Transverse colon (tissue), 4 donors: ENCODE results near the gene TEKT1. TPM values are rescaled to one million over a fixed set of nuclear protein-coding genes. Genes with fewer than 3 reads are reported as not detected.
"Not testable (repeated sequence)": the region's sequence is repeated elsewhere in the genome, so short reads cannot be mapped to it uniquely, and the experiment has no call there.

Experiments used
- DNase-seq: peaks from one replicate; pipeline ENCODE4 v3.0.0-alpha.2; 2019
- H3K27ac ChIP-seq, 4 donors: fragments of 200-600 bp; sonication (generic); 2 replicates each; pipeline ENCODE4 v1.5.1; 2016 to 2018; ENCODE audit warnings: inconsistent platforms in 4 of 4
- H3K27me3 ChIP-seq: fragments of 200-600 bp; sonication (generic); 2 replicates; pipeline ENCODE4 v1.5.1; 2017; ENCODE audit warnings: inconsistent platforms
- H3K36me3 ChIP-seq, 4 donors: fragments of 200-600 bp; sonication (generic); 2 replicates each; pipeline ENCODE4 v1.5.1; 2017 to 2019; ENCODE audit warnings: inconsistent platforms in 4 of 4
- H3K4me1 ChIP-seq, 4 donors: fragments of 200-600 bp; sonication (generic); 2 replicates each; pipeline ENCODE4 v1.5.1; 2017 to 2020; ENCODE audit warnings: inconsistent platforms in 4 of 4
- H3K4me3 ChIP-seq, 4 donors: fragments of 200-600 bp; sonication (generic); 1 replicate in 1 of 4; 2 replicates in 3 of 4; pipeline versions ENCODE4 v1.5.1 to v1.6.1; 2017 to 2019; ENCODE audit warnings: inconsistent platforms in 4 of 4
- H3K9me3 ChIP-seq, 2 donors: fragments of 200-600 bp; sonication (generic); 2 replicates each; pipeline ENCODE4 v1.5.1; 2017 to 2019; ENCODE audit warnings: inconsistent platforms in 2 of 2
- EP300 ChIP-seq: sonication (generic); formaldehyde crosslinking; IDR thresholded peaks from one replicate; pipeline ENCODE4 v1.6.1; 2017; ENCODE audit warnings: antibody characterized with exemption, low read depth
- POLR2A ChIP-seq: fragments of 450-650 bp; IDR thresholded peaks from one replicate; pipeline ENCODE4 v1.6.1; 2016; ENCODE audit warnings: antibody characterized with exemption, mild to moderate bottlenecking, moderate library complexity
- POLR2AphosphoS5 ChIP-seq, 3 donors: sonication (generic); formaldehyde crosslinking; IDR thresholded peaks; one replicate each; pipeline ENCODE4 v1.6.1; 2016; ENCODE audit warnings: antibody characterized with exemption in 3 of 3
- WGBS, 2 donors: methylation state at CpG; one replicate each; pipeline ENCODE4 v1.1.5; 2018; ENCODE audit warnings: low coverage in 1 of 2; 5-methylcytosine and 5-hydroxymethylcytosine counted together
- in situ Hi-C, 4 donors: fragments of 200-750 bp; cut with MboI; loops; one replicate each; pipeline versions ENCODE4 v1.15.0 to v1.15.1; 2017; ENCODE audit warnings: low sequenced_read_pairs in 3 of 4, low pct_ligation_motif_present in 1 of 4, low pct_unique_long_range_greater_than_20kb in 1 of 4
- intact Hi-C: fragments of 100-400 bp; cut with DNase I; formaldehyde crosslinking; loops from one replicate; pipeline ENCODE4 v1.15.1; 2023; ENCODE audit warnings: low total_unique reads
- total RNA-seq, 4 donors: library from RNA; depleted of rRNA; stranded (reverse); fragments of >200 nt; gene quantifications; one replicate each; pipeline ENCODE4 v1.1.0, GENCODE V29; 2016
- TF ChIP-seq, protein P1 (sequence below), 5 experiments: fragments of 200-600 bp in 3 of 5; fragments of 450-650 bp in 2 of 5; sonication (generic) in 3 of 5; IDR thresholded peaks; 1 replicate in 2 of 5; 2 replicates in 3 of 5; pipeline ENCODE4 v1.5.1; 2016 to 2017; ENCODE audit warnings: antibody characterized with exemption in 5 of 5, inconsistent platforms in 3 of 5, mild to moderate bottlenecking in 2 of 5, moderate library complexity in 1 of 5

TEKT1 gene
- total RNA-seq, 4 donors from 2014 or later, result not detected

DNA sequence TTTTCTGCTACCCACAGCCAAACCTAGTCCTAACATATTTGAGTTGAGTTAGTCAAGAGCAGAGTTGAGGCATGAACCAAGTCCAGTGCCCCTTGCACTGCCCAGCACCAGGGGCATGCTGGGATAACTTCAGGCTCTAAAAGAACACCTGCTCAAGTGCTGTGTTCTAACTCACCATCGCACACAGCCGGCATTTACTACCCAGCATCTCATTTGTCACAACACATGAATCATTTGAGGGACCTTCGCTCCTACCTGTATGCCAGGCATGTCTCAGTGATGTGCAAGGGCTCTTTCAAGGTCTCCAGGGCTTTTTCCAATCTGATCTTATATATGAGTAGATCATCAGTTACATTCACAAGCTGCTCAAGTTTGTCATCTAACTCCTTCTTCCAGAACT is 12.6 kb downstream of the TEKT1 start:
- no peak overlapping the region for H3K4me3 ChIP-seq
- H3K9me3 ChIP-seq, result no peaks in the 10 kb centered on the region
- no peak overlapping the region for H3K27ac ChIP-seq
- WGBS, 2 donors, result 87 to 90% methylated on average over 3 of the region's 3 CpGs
- H3K4me1 ChIP-seq, result no peaks in the 10 kb centered on the region
- no peaks in the 10 kb centered on the region for H3K36me3 ChIP-seq
- no peak for TF ChIP-seq EP300
- TF ChIP-seq POLR2A, result no peak
- TF ChIP-seq POLR2AphosphoS5 (IDR thresholded peaks at IDR 0.05), result no peak
- TF ChIP-seq, protein P1, sequence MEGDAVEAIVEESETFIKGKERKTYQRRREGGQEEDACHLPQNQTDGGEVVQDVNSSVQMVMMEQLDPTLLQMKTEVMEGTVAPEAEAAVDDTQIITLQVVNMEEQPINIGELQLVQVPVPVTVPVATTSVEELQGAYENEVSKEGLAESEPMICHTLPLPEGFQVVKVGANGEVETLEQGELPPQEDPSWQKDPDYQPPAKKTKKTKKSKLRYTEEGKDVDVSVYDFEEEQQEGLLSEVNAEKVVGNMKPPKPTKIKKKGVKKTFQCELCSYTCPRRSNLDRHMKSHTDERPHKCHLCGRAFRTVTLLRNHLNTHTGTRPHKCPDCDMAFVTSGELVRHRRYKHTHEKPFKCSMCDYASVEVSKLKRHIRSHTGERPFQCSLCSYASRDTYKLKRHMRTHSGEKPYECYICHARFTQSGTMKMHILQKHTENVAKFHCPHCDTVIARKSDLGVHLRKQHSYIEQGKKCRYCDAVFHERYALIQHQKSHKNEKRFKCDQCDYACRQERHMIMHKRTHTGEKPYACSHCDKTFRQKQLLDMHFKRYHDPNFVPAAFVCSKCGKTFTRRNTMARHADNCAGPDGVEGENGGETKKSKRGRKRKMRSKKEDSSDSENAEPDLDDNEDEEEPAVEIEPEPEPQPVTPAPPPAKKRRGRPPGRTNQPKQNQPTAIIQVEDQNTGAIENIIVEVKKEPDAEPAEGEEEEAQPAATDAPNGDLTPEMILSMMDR (IDR thresholded peaks at IDR 0.05), result no peak
- peaks cover 6% of the 10 kb centered on the region for H3K27me3 ChIP-seq
- intact Hi-C loops, result no loop called here
- DNase-seq, result no peak
- in situ Hi-C loops, result no loop called here

DNA sequence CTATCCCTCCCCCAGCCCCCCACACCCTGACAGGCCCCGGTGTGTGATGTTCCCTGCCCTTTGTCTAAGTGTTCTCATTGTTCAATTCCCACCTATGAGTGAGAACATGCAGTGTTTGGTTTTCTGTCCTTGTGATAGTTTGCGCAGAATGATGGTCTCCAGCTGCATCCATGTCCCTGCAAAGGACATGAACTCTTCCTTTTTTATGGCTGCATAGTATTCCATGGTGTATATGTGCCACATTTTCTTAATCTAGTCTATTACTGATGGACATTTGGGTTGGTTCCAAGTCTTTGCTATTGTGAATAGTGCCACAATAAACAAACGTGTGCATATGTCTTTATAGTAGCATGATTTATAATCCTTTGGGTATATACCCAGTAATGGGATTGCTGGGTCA is 15.2 kb downstream of the TEKT1 start:
- H3K27me3 ChIP-seq, H3K27ac ChIP-seq, intact Hi-C loops, H3K4me3 ChIP-seq, DNase-seq, H3K9me3 ChIP-seq, H3K36me3 ChIP-seq, in situ Hi-C loops, H3K4me1 ChIP-seq: not testable (repeated sequence)
- 74 to 75% methylated on average over 2 to 3 of the region's 3 CpGs for WGBS, 2 donors

DNA sequence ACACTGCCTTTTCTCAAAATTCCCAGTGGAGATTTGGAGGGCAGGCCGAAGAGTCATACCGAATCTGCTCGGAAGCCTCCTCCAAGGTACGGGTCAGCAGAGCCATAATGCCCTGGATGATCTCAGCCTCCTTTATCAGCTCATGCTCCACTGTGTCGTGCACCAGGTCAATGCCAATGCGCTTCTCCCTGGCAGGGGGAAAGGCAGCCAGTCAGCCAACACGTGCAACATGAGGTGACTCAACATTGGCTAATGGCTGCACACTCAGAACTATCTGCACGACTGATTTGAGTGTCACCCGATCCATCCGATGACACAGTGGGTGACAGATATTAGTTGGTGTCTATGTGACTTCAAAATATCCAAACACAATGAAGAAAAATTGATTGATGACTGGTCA is 15.8 kb downstream of the TEKT1 start:
- Histone ChIP-seq H3K36me3 (no peaks in the 10 kb centered on the region), H3K9me3 (no peaks in the 10 kb centered on the region), H3K27me3 (peaks cover 6% of the 10 kb centered on the region), H3K27ac (no peak overlapping the region), H3K4me1 (no peaks in the 10 kb centered on the region), H3K4me3 (no peak overlapping the region)
- intact Hi-C loops, result no loop called here
- DNase-seq, result no peak
- WGBS, 2 donors, result 85 to 90% methylated on average over 6 to 10 of the region's 10 CpGs
- in situ Hi-C loops, result no loop called here
- TF ChIP-seq POLR2A (no peak), POLR2AphosphoS5 (IDR thresholded peaks at IDR 0.05) (no peak), EP300 (no peak)
- TF ChIP-seq, protein P1 (IDR thresholded peaks at IDR 0.05), result no peak

DNA sequence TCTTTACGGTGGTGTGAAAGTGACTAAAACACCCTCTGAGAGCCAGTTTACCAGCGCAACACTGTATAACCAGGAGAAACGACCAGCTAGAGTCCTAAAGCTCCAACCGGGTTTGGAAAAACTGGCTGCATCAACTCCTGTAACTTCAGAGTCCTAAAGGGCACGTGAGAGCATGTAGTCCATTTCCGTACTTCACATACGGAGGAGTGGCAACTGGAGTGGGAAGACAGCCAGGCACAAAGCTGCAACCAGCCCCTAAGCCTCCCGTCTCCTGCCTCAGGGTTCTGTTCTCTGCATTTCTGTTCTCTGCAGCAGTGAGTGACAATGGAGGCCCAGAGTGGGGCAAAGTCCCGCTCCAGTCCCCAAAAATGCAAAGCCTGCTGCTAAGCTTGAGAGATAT is 19.2 kb downstream of the TEKT1 start:
- H3K9me3 ChIP-seq, result no peaks in the 10 kb centered on the region
- H3K4me1 ChIP-seq, result no peaks in the 10 kb centered on the region
- H3K27me3 ChIP-seq, result no peaks in the 10 kb centered on the region
- H3K36me3 ChIP-seq, result no peaks in the 10 kb centered on the region
- no peak overlapping the region for H3K27ac ChIP-seq
- no peak for DNase-seq
- TF ChIP-seq EP300, result no peak
- TF ChIP-seq POLR2A, result no peak
- TF ChIP-seq, protein P1 (IDR thresholded peaks at IDR 0.05), result no peak
- no peak for TF ChIP-seq POLR2AphosphoS5 (IDR thresholded peaks at IDR 0.05)
- H3K4me3 ChIP-seq, result no peak overlapping the region
- in situ Hi-C loops, result no loop called here
- 54 to 73% methylated on average over 2 to 9 of the region's 9 CpGs for WGBS, 2 donors
- intact Hi-C loops, result no loop called here

DNA sequence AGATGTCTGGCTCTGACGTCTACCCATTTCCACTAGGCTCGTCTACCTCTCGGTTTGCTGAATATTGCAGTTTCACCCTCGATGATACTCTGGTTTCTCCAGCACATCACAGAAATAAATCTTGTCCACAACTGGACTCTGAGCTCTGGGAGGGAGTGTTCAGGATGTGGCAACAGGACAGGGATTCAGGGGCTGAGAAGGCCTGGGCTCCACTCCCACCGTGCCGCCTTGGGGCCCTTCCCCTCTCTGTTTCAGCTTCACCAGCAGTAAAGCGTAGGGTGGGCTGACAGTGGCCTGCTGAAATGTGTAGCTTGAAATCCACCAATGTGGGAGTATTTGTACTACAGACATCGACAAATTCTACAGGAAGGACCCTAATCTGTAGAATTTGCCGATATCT is 20.0 kb downstream of the TEKT1 start:
- 70 to 89% methylated on average over 2 to 9 of the region's 9 CpGs for WGBS, 2 donors
- no peaks in the 10 kb centered on the region for H3K9me3 ChIP-seq
- no peak for DNase-seq
- no peaks in the 10 kb centered on the region for H3K27me3 ChIP-seq
- no peaks in the 10 kb centered on the region for H3K4me1 ChIP-seq
- no peaks in the 10 kb centered on the region for H3K36me3 ChIP-seq
- intact Hi-C loops (no loop called here), in situ Hi-C loops (no loop called here)
- no peak overlapping the region for H3K4me3 ChIP-seq
- TF ChIP-seq POLR2A, result no peak
- TF ChIP-seq, protein P1 (IDR thresholded peaks at IDR 0.05), result no peak
- no peak for TF ChIP-seq POLR2AphosphoS5 (IDR thresholded peaks at IDR 0.05)
- TF ChIP-seq EP300, result no peak
- no peak overlapping the region for H3K27ac ChIP-seq
